Ascending aorta (tissue), 2 donors: ENCODE data around the gene SMU1. TPM values are rescaled to one million over a fixed set of nuclear protein-coding genes. Genes with fewer than 3 reads are reported as not detected.
"Not testable (repeated sequence)": the region's sequence is repeated elsewhere in the genome, so short reads cannot be mapped to it uniquely, and the experiment has no call there.

Experiments
- DNase-seq, 2 donors: peaks; one replicate each; pipeline ENCODE4 v3.0.0-alpha.2; 2019; ENCODE audit warnings: low spot score in 2 of 2
- H3K27ac ChIP-seq, 2 donors: fragments of 200-600 bp; sonication (generic); one replicate each; pipeline ENCODE4 v1.5.1; 2016 to 2017; ENCODE audit warnings: mild to moderate bottlenecking in 1 of 2
- H3K27me3 ChIP-seq: fragments of 200-600 bp; sonication (generic); one replicate; pipeline ENCODE4 v1.5.1; 2017
- H3K36me3 ChIP-seq, 2 donors: fragments of 200-600 bp; sonication (generic); one replicate each; pipeline ENCODE4 v1.5.1; 2016
- H3K4me1 ChIP-seq, 2 donors: fragments of 200-600 bp; sonication (generic); one replicate each; pipeline ENCODE4 v1.5.1; 2016 to 2017; ENCODE audit warnings: mild to moderate bottlenecking in 1 of 2
- H3K4me3 ChIP-seq, 2 donors: fragments of 200-600 bp; sonication (generic); one replicate each; pipeline ENCODE4 v1.5.1; 2016 to 2017; ENCODE audit warnings: mild to moderate bottlenecking in 1 of 2
- H3K9me3 ChIP-seq, 2 donors: fragments of 200-600 bp; sonication (generic); one replicate each; pipeline ENCODE4 v1.5.1; 2016
- intact Hi-C: fragments of 100-400 bp; cut with DNase I; formaldehyde crosslinking; loops from one replicate; pipeline ENCODE4 v1.15.1; 2023
- total RNA-seq: library from RNA; depleted of rRNA; stranded (reverse); fragments of >200 nt; gene quantifications from one replicate; pipeline ENCODE4 v1.1.0, GENCODE V29; 2016
- TF ChIP-seq, protein P1 (sequence below), 3 experiments: fragments of 200-600 bp in 2 of 3; fragments of 450-650 bp in 1 of 3; sonication (generic) in 2 of 3; IDR thresholded peaks; one replicate each; pipeline ENCODE4 v1.5.1; 2016 to 2019; ENCODE audit warnings: antibody characterized with exemption in 3 of 3, mild to moderate bottlenecking in 1 of 3, moderate library complexity in 1 of 3

SMU1 gene
- total RNA-seq, 1 donor from 2014 or later: 7.2 TPM

DNA sequence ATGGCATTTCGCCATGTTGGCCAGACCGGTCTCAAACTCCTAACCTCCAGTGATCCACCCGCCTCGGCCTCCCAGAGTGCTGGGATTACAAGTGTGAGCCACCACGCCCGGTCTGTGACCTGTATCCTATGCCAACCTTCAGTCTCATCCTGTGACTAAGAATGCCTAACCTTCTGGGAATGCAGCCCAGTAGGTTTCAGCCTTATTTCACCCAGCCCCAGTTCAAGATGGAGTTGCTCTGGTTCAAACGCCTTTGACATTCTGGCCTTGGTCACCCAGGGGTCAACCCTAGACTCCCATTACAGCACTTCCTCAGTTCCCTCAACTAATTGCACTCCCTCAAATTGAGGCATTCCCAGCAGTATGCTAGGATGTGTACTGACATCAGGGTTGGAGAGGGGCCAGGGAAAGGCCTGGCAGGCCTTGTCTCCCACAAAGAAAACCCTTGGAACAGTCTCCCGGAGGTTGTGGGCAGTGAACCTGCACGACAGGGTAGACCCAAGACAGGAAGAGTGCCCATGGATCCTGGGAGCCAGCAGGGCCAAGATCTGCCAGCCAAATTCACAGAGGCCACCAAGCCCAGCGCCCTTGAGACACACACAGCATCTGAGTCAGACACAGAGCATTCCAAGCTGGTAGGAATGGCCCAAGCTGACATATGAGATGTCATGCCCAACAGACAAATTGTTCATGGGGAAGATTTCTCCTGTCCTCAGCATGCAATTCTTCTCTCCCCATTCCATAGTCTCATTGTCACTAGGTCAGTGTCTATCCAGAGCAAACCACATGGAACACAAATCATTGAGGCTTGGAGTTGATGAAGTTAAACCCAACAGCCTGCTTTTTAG lies 24.9 kb upstream of the SMU1 start:
- Histone ChIP-seq H3K27ac (peak overlapping the region; percentile 46 to 75), H3K4me3 (no peak overlapping the region), H3K4me1 (peaks cover 3 to 12% of the 10 kb centered on the region in 2 donors), H3K9me3 (no peaks in the 10 kb centered on the region), H3K27me3 (no peaks in the 10 kb centered on the region), H3K36me3 (no peaks in the 10 kb centered on the region)
- DNase-seq: no peak
- intact Hi-C loops: no loop called here
- TF ChIP-seq, protein P1, sequence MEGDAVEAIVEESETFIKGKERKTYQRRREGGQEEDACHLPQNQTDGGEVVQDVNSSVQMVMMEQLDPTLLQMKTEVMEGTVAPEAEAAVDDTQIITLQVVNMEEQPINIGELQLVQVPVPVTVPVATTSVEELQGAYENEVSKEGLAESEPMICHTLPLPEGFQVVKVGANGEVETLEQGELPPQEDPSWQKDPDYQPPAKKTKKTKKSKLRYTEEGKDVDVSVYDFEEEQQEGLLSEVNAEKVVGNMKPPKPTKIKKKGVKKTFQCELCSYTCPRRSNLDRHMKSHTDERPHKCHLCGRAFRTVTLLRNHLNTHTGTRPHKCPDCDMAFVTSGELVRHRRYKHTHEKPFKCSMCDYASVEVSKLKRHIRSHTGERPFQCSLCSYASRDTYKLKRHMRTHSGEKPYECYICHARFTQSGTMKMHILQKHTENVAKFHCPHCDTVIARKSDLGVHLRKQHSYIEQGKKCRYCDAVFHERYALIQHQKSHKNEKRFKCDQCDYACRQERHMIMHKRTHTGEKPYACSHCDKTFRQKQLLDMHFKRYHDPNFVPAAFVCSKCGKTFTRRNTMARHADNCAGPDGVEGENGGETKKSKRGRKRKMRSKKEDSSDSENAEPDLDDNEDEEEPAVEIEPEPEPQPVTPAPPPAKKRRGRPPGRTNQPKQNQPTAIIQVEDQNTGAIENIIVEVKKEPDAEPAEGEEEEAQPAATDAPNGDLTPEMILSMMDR (IDR thresholded peaks at IDR 0.05): no peak

DNA sequence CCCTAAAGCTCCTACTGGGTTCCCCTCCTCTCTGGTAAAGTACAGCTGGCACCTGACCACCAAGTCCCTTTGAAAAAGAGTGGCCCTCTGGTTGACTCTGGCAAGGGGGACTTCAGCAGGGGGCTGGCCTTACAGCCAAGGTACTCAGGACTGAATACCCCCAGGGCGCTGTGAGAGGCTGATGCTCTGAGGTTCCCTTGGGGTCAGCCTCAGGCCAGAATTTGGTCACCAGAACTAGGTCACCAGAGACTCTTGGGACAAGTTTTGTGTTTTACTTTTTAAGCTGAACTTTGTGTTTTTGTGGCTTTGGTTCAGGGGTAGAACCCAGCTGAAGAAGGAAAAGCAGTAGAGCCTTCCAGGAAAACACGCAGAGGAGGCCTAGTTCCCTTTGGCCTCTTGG lies 23.3 kb upstream of the SMU1 start:
- no peak for DNase-seq
- peak overlapping the region in 1 of 2 donors; percentile 9 for H3K27ac ChIP-seq
- no peaks in the 10 kb centered on the region for H3K27me3 ChIP-seq
- no peaks in the 10 kb centered on the region for H3K36me3 ChIP-seq
- no peaks in the 10 kb centered on the region for H3K9me3 ChIP-seq
- H3K4me3 ChIP-seq: no peak overlapping the region
- intact Hi-C loops: no loop called here
- H3K4me1 ChIP-seq: peaks cover 0 to 8% of the 10 kb centered on the region in 2 donors
- TF ChIP-seq, protein P1 (IDR thresholded peaks at IDR 0.05): no peak

GRCh38 chr9:33097192-33097591 lies 20.7 kb upstream of the SMU1 start:
- intact Hi-C loops: no loop called here
- H3K36me3 ChIP-seq: no peaks in the 10 kb centered on the region
- H3K27me3 ChIP-seq: no peaks in the 10 kb centered on the region

DNA sequence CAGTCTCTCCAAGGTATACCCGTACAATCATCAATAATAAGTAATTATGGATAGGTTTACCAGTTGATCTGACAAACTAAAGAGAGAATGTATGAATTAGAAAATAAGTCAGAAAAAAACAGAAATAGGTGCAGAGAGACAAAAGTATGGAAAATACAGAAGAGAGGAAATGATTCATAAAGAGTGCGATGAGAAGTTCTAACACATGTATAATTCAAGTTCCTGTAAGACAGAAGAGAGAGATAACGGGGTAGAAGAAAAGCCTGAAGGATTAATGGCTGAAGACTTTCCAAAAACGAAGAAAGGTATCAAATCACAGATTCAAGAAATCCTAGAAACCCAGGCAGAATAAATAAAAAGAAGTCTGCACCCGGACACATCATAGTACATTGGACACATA lies 16.2 kb upstream of the SMU1 start:
- H3K4me1 ChIP-seq: no peaks in the 10 kb centered on the region
- H3K27ac ChIP-seq: no peak overlapping the region
- no peak overlapping the region for H3K4me3 ChIP-seq
- H3K27me3 ChIP-seq: no peaks in the 10 kb centered on the region
- no peak for DNase-seq
- intact Hi-C loops: no loop called here
- TF ChIP-seq, protein P1 (IDR thresholded peaks at IDR 0.05): no peak
- H3K9me3 ChIP-seq: no peaks in the 10 kb centered on the region
- H3K36me3 ChIP-seq: no peaks in the 10 kb centered on the region

More at GRCh38 chr9:33097192-33097591, 20.7 kb upstream of the SMU1 start:
- H3K4me1 ChIP-seq: peaks cover 0 to 8% of the 10 kb centered on the region in 2 donors
- H3K9me3 ChIP-seq: no peaks in the 10 kb centered on the region
- TF ChIP-seq, protein P1 (IDR thresholded peaks at IDR 0.05): no peak
- no peak overlapping the region for H3K4me3 ChIP-seq
- no peak overlapping the region for H3K27ac ChIP-seq
- no peak for DNase-seq

DNA sequence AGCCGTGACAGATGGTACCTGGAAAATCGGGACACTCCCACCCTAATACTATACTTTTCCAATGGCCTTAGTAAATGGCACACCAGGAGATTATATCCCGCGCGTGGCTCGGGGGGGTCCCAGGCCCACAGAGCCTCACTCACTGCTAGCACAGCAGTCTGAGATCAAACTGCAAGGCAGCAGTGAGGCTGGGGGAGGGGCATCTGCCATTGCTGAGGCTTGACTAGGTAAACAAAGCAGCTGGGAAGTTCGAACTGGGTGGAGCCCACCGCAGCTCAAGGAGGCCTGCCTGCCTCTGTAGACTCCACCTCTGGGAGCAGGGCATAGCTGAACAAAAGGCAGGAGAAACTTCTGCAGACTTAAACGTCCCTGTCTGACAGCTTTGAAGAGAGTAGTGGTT lies 9.2 kb upstream of the SMU1 start:
- H3K36me3 ChIP-seq, DNase-seq, intact Hi-C loops, H3K4me3 ChIP-seq, H3K27me3 ChIP-seq, H3K27ac ChIP-seq, H3K9me3 ChIP-seq: not testable (repeated sequence)
- peaks cover 12% of the 10 kb centered on the region in 2 donors for H3K4me1 ChIP-seq

DNA sequence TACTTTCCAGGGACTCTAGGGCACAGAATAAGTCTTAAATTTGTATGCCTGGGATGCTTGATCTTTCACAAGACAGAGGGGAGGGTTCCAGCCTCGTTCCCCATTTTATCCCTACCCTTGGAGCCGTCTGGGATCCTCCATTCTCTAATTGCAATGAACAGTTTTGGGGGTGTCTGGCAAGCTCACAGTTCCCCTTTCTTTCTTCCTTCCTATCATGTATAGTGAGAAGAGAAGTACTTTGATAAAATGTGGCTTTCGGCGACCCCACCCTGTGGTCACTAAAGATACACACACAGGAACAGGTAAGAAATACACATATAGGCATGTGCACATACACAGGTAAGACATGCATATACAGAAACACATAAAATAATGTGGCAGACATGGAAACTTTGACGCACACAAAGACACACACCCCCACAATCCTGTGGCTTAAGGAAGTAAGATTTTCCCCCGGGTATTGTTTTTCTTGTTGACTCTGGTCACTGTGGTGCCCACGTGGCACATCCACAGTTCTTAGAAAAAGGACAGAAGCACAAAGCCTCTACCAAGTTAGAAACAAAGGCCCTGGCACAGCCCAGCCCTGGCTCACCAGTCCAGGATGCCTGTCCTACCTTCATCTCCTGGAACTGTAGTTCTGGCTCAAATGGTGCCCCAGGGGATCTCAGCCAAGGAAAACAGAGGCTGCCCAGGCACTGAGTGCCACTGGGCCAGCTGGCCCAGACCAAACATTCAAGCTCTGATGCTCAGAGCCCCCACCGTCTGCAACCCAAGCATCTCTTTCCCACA lies 6.3 kb upstream of the SMU1 start:
- Histone ChIP-seq H3K27ac (peak overlapping the region; percentile 61 to 69), H3K36me3 (no peaks in the 10 kb centered on the region), H3K9me3 (no peaks in the 10 kb centered on the region), H3K27me3 (no peaks in the 10 kb centered on the region), H3K4me3 (no peak overlapping the region), H3K4me1 (peaks cover 12% of the 10 kb centered on the region in 2 donors)
- no peak for DNase-seq
- intact Hi-C loops: no loop called here
- TF ChIP-seq, protein P1 (IDR thresholded peaks at IDR 0.05): no peak
